HTR-8/SVneo (cell line): ENCODE data around the gene DTHD1.

Experiments used
- DNase-seq: peaks from one replicate; pipeline ENCODE4 v3.0.0; 2011; ENCODE audit warnings: low spot score, mixed read lengths; ENCODE audit not compliant: insufficient read length
- FAIRE-seq: peaks from 2 replicates; lab custom pipeline; 2011; peaks lifted over from hg19 to GRCh38; lab: Jason Lieb, UNC

Gene DTHD1

GRCh38 chr4:36281384-36282106 lies at the start of gene DTHD1:
DTHD1 (plus strand) TSS chr4:36281616; CDS start chr4:36281759, 143 bp downstream.
- DNase-seq (no peak), FAIRE-seq (no peak)

GRCh38 chr4:36233567-36234266 lies 47.7 kb upstream of the DTHD1 start:
- DNase-seq, result no peak
- no peak for FAIRE-seq

- FAIRE-seq (peak; percentile 77), DNase-seq (peak; percentile 21)
These were observed 46.1 kb upstream of the DTHD1 start for GRCh38 chr4:36235306-36235705.

GRCh38 chr4:36236159-36236558 lies 45.3 kb upstream of the DTHD1 start:
- FAIRE-seq, result no peak
- no peak for DNase-seq

GRCh38 chr4:36237366-36238313 lies 43.8 kb upstream of the DTHD1 start:
- FAIRE-seq (no peak), DNase-seq (no peak)

GRCh38 chr4:36241771-36242170 lies 39.6 kb upstream of the DTHD1 start:
- DNase-seq (no peak), FAIRE-seq (no peak)

- no peak for FAIRE-seq
- no peak for DNase-seq
These were observed 38.6 kb upstream of the DTHD1 start for GRCh38 chr4:36242629-36243354.

- FAIRE-seq, result no peak
- peak; percentile 33 for DNase-seq
These were observed 37.8 kb upstream of the DTHD1 start for GRCh38 chr4:36243355-36244256.

- FAIRE-seq (peak; percentile 80), DNase-seq (peak; percentile 54)
These were observed 36.9 kb upstream of the DTHD1 start, which contains the start of gene ARAP2 for GRCh38 chr4:36244257-36245082. ARAP2 (minus strand) TSS chr4:36244514; CDS start chr4:36229486, 15,028 bp downstream.

- FAIRE-seq (no peak), DNase-seq (no peak)
These were observed 31.8 kb upstream of the DTHD1 start for GRCh38 chr4:36249610-36250009.

- FAIRE-seq, result no peak
- DNase-seq, result no peak
These were observed 29.4 kb upstream of the DTHD1 start for GRCh38 chr4:36251983-36252382.

GRCh38 chr4:36254371-36254770 lies 27.0 kb upstream of the DTHD1 start:
- DNase-seq (no peak), FAIRE-seq (no peak)

- DNase-seq (no peak), FAIRE-seq (no peak)
These were observed 25.8 kb upstream of the DTHD1 start for GRCh38 chr4:36255577-36255976.

- FAIRE-seq, result no peak
- no peak for DNase-seq
These were observed 25.0 kb upstream of the DTHD1 start for GRCh38 chr4:36256398-36256891.

GRCh38 chr4:36260731-36261130 lies 20.7 kb upstream of the DTHD1 start:
- DNase-seq (no peak), FAIRE-seq (no peak)

- no peak for DNase-seq
These were observed 17.1 kb upstream of the DTHD1 start for GRCh38 chr4:36264207-36264826.

GRCh38 chr4:36267486-36268268 lies 13.7 kb upstream of the DTHD1 start:
- FAIRE-seq, result no peak

More at GRCh38 chr4:36264207-36264826, 17.1 kb upstream of the DTHD1 start:
- FAIRE-seq, result no peak

More at GRCh38 chr4:36267486-36268268, 13.7 kb upstream of the DTHD1 start:
- DNase-seq, result no peak
